GM10248 (cell line): ENCODE measurements around the gene CDK5RAP2.
"Not testable (repeated sequence)": the region's sequence is repeated elsewhere in the genome, so short reads cannot be mapped to it uniquely, and the experiment has no call there.

Source experiments
- CTCF ChIA-PET: fragments of 300-600 bp; sonication (Branson Sonifier 250); formaldehyde crosslinking; extraction: SDS; loops from one replicate; lab custom pipeline; 2021; ENCODE audit warnings: antibody characterized with exemption; lab: Yijun Ruan, JAX
- POLR2A ChIA-PET: fragments of 350-650 bp; sonication (Branson Sonifier 250); formaldehyde crosslinking; extraction: SDS; loops from one replicate; lab custom pipeline; 2020; ENCODE audit warnings: antibody characterized with exemption; lab: Yijun Ruan, JAX
- DNase-seq: peaks from one replicate; pipeline ENCODE4 v3.0.0; 2012; ENCODE audit errors: extremely low spot score
- TF ChIP-seq, protein P1 (sequence below): IDR thresholded peaks from 2 replicates; pipeline ENCODE4 v1.5.1; 2012; ENCODE audit warnings: mild to moderate bottlenecking, low read depth; ENCODE audit errors: extremely low read depth, missing control alignments, control extremely low read depth

The CDK5RAP2 gene

DNA sequence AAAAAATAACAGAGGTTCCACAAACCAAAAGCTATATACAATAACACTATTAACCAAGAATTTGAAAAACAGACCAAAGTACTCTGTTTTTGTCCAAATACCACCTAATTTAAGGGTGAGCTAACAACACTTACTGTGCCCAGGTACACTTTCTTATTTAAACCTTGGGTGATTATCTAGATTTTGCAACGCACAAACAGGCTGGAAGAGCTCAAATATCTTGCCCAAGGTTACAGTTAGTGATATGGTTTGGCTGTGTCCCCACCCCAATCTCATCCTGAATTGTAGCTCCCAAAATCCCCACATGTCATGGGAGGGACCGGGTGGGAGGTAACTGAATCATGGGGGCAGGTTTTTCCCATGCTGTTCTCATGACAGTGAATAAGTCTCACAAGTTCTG is 58.9 kb downstream of the CDK5RAP2 start:
- POLR2A ChIA-PET = no interaction called here
- no peak for DNase-seq
- TF ChIP-seq, protein P1, sequence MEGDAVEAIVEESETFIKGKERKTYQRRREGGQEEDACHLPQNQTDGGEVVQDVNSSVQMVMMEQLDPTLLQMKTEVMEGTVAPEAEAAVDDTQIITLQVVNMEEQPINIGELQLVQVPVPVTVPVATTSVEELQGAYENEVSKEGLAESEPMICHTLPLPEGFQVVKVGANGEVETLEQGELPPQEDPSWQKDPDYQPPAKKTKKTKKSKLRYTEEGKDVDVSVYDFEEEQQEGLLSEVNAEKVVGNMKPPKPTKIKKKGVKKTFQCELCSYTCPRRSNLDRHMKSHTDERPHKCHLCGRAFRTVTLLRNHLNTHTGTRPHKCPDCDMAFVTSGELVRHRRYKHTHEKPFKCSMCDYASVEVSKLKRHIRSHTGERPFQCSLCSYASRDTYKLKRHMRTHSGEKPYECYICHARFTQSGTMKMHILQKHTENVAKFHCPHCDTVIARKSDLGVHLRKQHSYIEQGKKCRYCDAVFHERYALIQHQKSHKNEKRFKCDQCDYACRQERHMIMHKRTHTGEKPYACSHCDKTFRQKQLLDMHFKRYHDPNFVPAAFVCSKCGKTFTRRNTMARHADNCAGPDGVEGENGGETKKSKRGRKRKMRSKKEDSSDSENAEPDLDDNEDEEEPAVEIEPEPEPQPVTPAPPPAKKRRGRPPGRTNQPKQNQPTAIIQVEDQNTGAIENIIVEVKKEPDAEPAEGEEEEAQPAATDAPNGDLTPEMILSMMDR = no peak
- CTCF ChIA-PET = interaction anchor here (0.5 to 1.6 kb wide), 7 partner anchors 8 to 39 kb away, joined by 3 to 8 read pairs (median 3); no protein-coding TSS in a partner anchor

DNA sequence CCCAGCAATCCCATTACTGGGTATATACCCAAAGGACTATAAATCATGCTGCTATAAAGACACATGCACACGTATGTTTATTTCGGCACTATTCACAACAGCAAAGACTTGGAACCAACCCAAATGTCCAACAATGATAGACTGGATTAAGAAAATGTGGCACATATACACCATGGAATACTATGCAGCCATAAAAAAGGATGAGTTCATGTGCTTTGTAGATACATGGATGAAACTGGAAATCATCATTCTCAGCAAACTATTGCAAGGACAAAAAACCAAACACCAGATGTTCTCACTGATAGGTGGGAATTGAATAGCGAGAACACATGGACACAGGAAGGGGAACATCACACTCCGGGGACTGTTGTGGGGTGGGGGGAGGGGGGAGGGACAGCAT is 64.0 kb downstream of the CDK5RAP2 start:
- POLR2A ChIA-PET, DNase-seq, CTCF ChIA-PET: not testable (repeated sequence)

DNA sequence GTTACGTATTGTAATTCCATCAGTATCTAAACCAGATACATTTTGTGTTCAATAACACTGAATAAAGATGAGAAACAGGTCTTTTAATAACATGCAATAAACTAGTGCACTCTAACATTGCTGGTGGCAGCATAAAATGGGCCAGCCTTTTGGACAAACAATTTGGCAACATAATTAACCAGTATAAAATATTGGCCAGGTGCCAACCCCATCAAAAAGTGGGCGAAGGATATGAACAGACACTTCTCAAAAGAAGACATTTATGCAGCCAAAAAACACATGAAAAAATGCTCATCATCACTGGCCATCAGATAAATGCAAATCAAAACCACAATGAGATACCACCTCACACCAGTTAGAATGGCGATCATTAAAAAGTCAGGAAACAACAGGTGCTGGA is 64.5 kb downstream of the CDK5RAP2 start:
- DNase-seq, CTCF ChIA-PET, POLR2A ChIA-PET: not testable (repeated sequence)

DNA sequence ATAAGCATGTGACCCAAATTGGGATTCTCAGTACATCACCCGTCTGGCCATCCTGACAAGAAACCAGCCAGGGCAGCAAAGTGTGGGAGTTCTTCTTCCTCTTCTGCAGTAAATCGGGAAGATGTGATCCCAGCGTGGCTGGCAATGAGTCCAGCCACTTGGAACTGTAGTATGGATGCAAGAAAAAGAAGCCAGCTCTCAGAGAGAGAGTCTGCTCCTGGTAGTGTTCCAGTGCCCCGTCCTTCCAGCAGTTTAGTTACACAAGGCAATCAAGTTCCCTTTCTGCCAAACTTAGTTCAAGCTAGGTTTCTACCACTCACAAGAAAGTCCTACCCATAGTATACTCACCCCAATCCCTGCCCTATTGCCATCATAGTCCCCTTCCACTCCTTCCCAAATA is 65.6 kb downstream of the CDK5RAP2 start:
- no peak for DNase-seq
- ChIA-PET CTCF (interaction anchor here (1.0 to 3.6 kb wide), 3 partner anchors 17 to 30 kb away, joined by 3 to 9 read pairs (median 4); no protein-coding TSS in a partner anchor), POLR2A (no interaction called here)
- TF ChIP-seq, protein P1 = no peak

DNA sequence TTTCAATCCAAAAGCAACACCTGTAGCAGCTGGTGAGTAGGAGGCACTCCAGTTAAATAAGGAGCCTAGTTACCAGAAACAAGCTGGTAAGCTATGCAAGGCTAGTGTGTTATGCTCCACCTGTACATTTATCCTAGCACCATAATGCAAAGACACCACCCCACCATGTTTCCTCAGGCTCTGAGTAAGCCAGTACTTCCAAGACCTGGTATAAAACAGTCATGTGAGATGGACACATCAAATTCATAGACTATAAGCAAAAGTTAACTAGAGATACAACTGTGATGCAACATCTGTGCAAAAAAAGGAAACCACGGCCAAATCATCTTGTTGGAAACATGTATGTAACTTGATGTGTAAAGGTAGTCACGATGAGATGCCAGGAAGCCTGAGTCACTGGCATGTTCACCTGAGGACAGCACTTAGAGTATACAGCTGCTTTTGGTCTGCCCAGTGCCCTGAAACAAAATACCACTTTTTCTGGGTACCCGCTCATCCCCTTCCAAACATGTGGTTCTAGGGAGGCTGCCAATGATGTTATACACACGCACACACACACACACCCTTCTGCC is 66.1 kb downstream of the CDK5RAP2 start:
- DNase-seq = no peak
- POLR2A ChIA-PET = no interaction called here
- TF ChIP-seq, protein P1 = no peak
- CTCF ChIA-PET = interaction anchor here (0.7 to 3.6 kb wide), 5 partner anchors 11 to 37 kb away, joined by 3 to 9 read pairs (median 3); no protein-coding TSS in a partner anchor

DNA sequence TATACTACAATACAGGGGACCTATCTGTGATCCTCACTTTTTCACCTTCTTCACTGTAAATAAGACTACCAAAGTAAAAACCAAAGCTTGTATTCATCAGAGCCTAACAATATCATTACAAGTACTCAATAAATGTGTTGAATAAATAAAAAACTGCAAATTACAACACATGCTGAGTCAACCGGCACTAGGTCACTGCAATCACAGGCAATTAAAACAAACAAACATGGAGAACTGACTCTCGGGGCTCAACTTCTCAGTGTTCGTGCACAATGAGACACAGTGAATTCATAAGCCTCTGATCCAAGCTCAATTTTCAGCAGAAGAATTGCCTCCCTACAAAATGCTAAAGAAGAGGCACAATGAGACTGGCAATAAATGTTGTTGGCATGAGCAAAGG is 69.2 kb downstream of the CDK5RAP2 start:
- CTCF ChIA-PET = interaction anchor here (1.2 to 2.4 kb wide), 3 partner anchors 10 to 19 kb away, joined by 3 to 9 read pairs (median 5); no protein-coding TSS in a partner anchor
- TF ChIP-seq, protein P1 = no peak
- POLR2A ChIA-PET = no interaction called here
- DNase-seq = no peak

DNA sequence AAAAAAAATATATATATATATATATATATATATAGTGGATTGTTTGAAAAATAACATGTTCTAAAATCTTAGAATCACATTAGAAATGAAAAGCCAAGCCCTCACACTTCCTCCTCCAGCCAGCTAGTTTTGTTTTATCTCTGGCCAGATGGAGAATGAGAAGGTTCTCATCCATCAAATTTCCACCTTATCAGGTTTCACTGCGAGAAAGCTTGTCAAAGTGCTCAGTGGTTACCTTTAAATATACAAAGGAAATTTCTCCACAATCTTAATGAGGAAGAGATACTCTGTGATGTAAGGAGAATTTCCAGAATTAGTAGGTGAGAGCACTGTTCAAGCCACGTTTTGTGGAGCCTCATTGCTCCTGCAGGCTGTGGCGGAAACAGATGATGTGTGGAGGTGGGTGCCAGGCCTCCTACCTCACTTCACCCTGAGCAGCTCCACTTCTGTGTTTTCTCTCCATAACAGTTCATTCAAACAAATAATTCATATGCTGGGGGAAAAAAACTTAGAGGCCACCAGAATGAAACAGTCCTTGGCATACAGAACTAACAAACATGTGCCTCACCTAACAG is 71.9 kb downstream of the CDK5RAP2 start:
- no peak for DNase-seq
- TF ChIP-seq, protein P1 = no peak
- POLR2A ChIA-PET = no interaction called here
- CTCF ChIA-PET = interaction anchor here (1.4 to 2.2 kb wide), 2 partner anchors 12 to 30 kb away, joined by 3 to 7 read pairs; no protein-coding TSS in a partner anchor
